ENCODE results near the gene TUBA4B. TPM values are rescaled to one million over a fixed set of nuclear protein-coding genes. Genes with fewer than 3 reads are reported as not detected.

TUBA4B gene
- polyA plus RNA-seq, 1 experiment: not detected

- Histone ChIP-seq H3K36me3 (ENCODE audit: control insufficient read depth, insufficient read depth, low read length) (peaks cover 10% of the 10 kb centered on the region), H3K27me3 (ENCODE audit: control insufficient read depth, insufficient read depth, low read length) (no peaks in the 10 kb centered on the region), H3K4me3 (ENCODE audit: low read depth, low read length) (no peak overlapping the region)
- POLR2A ChIA-PET: interaction anchor here (1.3 to 1.4 kb wide), 2 partner anchors 19 to 30 kb away, joined by 3 to 5 read pairs; partner anchors contain the start of genes ANKZF1, ATG9A and DNAJB2
- no peak for TF ChIP-seq CTCF (IDR thresholded peaks at IDR 0.05; ENCODE audit: insufficient read depth, low read depth, low read length)
- DNase-seq (ENCODE audit: low read depth): no peak
- CTCF ChIA-PET: interaction anchor here (0.9 to 9.5 kb wide), 7 partner anchors 13 to 78 kb away, joined by 3 to 61 read pairs (median 6); partner anchors contain the start of gene DNAJB2
Observed at GRCh38 chr2:219248845-219249202, 4.2 kb upstream of the TUBA4B start.

DNA sequence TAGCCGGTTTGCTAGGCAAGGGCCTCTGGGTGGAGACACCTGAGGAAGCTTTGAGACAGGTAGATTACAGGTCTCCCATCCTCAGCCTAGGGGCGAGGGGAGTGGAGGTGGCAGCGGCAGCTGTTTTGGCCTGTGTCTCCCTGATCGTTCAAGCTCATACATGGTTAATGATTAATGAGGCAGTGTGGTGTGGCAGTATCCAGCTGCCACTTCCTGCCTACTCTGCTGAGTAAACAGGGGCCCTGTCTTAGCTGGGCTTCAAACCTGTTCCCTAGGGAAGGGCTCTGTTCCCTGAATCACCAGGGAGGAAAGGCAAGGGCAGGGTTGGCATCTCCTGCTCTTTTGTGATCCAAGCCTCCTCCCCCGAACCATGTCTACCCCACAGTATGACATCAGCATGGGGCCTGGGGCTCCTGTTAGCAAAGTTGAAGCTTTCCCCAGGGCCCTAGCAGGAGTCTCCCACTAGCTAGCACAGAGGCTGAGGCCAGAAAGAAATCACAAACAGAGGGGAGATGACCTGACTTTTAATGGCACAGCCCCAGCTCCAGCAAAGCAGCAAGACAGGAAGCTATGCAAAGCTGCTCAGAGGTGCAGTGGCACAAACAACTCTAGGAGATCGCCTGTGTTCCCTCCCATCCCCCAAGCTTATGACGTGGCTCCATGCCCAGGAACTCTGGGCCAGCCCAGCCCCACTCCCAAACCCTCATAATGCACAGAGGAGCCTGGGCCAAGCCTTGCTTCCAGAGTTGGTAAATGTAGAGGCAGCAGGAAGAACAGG lies 3.7 kb upstream of the TUBA4B start:
- DNase-seq (ENCODE audit: low read depth): no peak
- no peak overlapping the region for H3K4me3 ChIP-seq (ENCODE audit: low read depth, low read length)
- peaks cover 10% of the 10 kb centered on the region for H3K36me3 ChIP-seq (ENCODE audit: control insufficient read depth, insufficient read depth, low read length)
- H3K27me3 ChIP-seq (ENCODE audit: control insufficient read depth, insufficient read depth, low read length): no peaks in the 10 kb centered on the region
- TF ChIP-seq CTCF (IDR thresholded peaks at IDR 0.05; ENCODE audit: insufficient read depth, low read depth, low read length): no peak
- ChIA-PET POLR2A (interaction anchor here (1.3 to 1.4 kb wide), 2 partner anchors 20 to 30 kb away, joined by 3 to 5 read pairs; partner anchors contain the start of genes ANKZF1, ATG9A and DNAJB2), CTCF (interaction anchor here (0.9 to 9.5 kb wide), 9 partner anchors 12 to 78 kb away, joined by 3 to 61 read pairs (median 5); partner anchors contain the start of genes CNPPD1 and DNAJB2)

GRCh38 chr2:219250049-219250781 lies 2.8 kb upstream of the TUBA4B start:
- ChIA-PET POLR2A (interaction anchor here (1.4 kb wide), 1 partner anchor 29 kb away, joined by 5 read pairs; the partner anchor contains the start of gene DNAJB2), CTCF (interaction anchor here (0.9 to 9.5 kb wide), 7 partner anchors 20 to 79 kb away, joined by 3 to 61 read pairs (median 6); partner anchors contain the start of genes CNPPD1 and DNAJB2)
- H3K27me3 ChIP-seq (ENCODE audit: control insufficient read depth, insufficient read depth, low read length): no peaks in the 10 kb centered on the region
- no peak for DNase-seq (ENCODE audit: low read depth)
- H3K4me3 ChIP-seq (ENCODE audit: low read depth, low read length): no peak overlapping the region
- no peak for TF ChIP-seq CTCF (IDR thresholded peaks at IDR 0.05; ENCODE audit: insufficient read depth, low read depth, low read length)
- H3K36me3 ChIP-seq (ENCODE audit: control insufficient read depth, insufficient read depth, low read length): peaks cover 10% of the 10 kb centered on the region

DNA sequence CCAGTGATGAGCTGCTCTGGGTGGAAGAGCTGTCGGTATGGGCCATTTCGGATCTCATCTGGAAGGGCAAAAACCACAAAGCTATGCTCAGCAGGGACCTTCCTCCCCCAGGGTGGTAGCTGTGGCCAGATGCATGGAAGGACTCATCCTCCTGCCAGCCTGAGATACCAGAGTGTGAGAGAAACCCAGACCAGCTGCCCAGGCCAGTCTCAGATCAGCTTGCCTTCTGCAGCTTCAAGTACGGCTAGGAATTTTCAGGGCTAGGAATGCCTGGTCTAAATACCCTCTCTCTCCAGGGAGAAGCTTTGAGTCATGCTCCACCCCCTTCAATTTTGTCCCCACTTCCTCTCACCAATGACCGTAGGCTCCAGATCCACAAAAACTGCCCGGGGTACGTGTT lies 1.4 kb upstream of the TUBA4B start:
- Histone ChIP-seq H3K27me3 (ENCODE audit: control insufficient read depth, insufficient read depth, low read length) (peaks cover 3% of the 10 kb centered on the region), H3K36me3 (ENCODE audit: control insufficient read depth, insufficient read depth, low read length) (peaks cover 10% of the 10 kb centered on the region), H3K4me3 (ENCODE audit: low read depth, low read length) (no peak overlapping the region)
- TF ChIP-seq CTCF (IDR thresholded peaks at IDR 0.05; ENCODE audit: insufficient read depth, low read depth, low read length): no peak
- POLR2A ChIA-PET: no interaction called here
- CTCF ChIA-PET: interaction anchor here (0.9 to 9.5 kb wide), 6 partner anchors 10 to 137 kb away, joined by 3 to 61 read pairs (median 5); partner anchors contain the start of genes DNAJB2 and DNPEP
- DNase-seq (ENCODE audit: low read depth): no peak

DNA sequence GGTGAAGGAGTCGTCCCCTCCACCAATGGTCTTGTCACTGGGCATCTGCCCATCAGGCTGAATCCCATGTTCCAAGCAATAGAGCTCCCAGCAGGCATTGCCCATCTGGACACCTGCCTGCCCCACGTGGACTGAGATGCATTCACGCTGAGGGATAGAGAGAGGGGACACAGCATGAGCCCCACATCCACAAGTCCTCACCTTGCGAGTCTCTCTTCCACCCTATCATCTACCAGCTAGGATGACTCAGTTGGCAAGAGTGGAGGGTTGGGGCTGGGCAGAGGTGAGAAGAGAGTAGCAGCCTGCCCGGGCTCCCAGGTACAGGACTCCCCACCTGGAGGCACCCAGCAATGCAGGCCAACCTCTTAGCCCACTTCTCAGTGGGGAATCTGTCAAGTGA lies 959 bp upstream of the TUBA4B start:
- CTCF ChIA-PET: interaction anchor here (0.9 to 9.5 kb wide), 8 partner anchors 10 to 278 kb away, joined by 3 to 61 read pairs (median 4); partner anchors contain the start of genes ANKZF1, DNAJB2 and DNPEP
- no peak for TF ChIP-seq CTCF (IDR thresholded peaks at IDR 0.05; ENCODE audit: insufficient read depth, low read depth, low read length)
- Histone ChIP-seq H3K36me3 (ENCODE audit: control insufficient read depth, insufficient read depth, low read length) (peaks cover 10% of the 10 kb centered on the region), H3K4me3 (ENCODE audit: low read depth, low read length) (no peak overlapping the region), H3K27me3 (ENCODE audit: control insufficient read depth, insufficient read depth, low read length) (peaks cover 3% of the 10 kb centered on the region)
- POLR2A ChIA-PET: no interaction called here
- DNase-seq (ENCODE audit: low read depth): no peak
